GM12878 (cell line): Measurements from ENCODE around the gene ATF3. TPM values are rescaled to one million over a fixed set of nuclear protein-coding genes. Genes with fewer than 3 reads are reported as not detected.

Source experiments
- CBX5 ChIP-seq: sonication (generic); IDR thresholded peaks from 2 replicates; pipeline ENCODE4 v1.6.1; 2016; ENCODE audit warnings: low read depth, moderate library complexity, mild to moderate bottlenecking, inconsistent platforms
- CHD1 ChIP-seq: IDR thresholded peaks from 2 replicates; pipeline ENCODE4 v1.6.1; 2012; ENCODE audit warnings: low read depth, low read length, improper control_type of control experiment
- KDM1A ChIP-seq: fragments of 200-600 bp; sonication (generic); IDR thresholded peaks from 2 replicates; pipeline ENCODE4 v1.6.1; 2016; ENCODE audit warnings: borderline replicate concordance
- KLF5 ChIP-seq: fragments of 450-650 bp; IDR thresholded peaks from 2 replicates; pipeline ENCODE4 v1.6.1; 2014; ENCODE audit warnings: mild to moderate bottlenecking; ENCODE audit not compliant: partially characterized antibody
- MLLT1 ChIP-seq: fragments of 450-650 bp; IDR thresholded peaks from 2 replicates; pipeline ENCODE4 v1.6.1; 2016; ENCODE audit warnings: mild to moderate bottlenecking
- MTA2 ChIP-seq: fragments of 450-650 bp; IDR thresholded peaks from 2 replicates; pipeline ENCODE4 v1.6.1; 2016; ENCODE audit warnings: low read depth, mild to moderate bottlenecking, moderate library complexity
- NFYB ChIP-seq: IDR thresholded peaks from 2 replicates; pipeline ENCODE4 v1.6.1; 2011; ENCODE audit warnings: low read depth, mild to moderate bottlenecking, low read length, improper control_type of control experiment, moderate library complexity; ENCODE audit not compliant: insufficient read depth
- NR2C2 ChIP-seq: IDR thresholded peaks from 2 replicates; pipeline ENCODE4 v1.6.1; 2011; ENCODE audit warnings: borderline replicate concordance, low read depth; ENCODE audit not compliant: control insufficient read depth, insufficient read length
- POLR2AphosphoS5 ChIP-seq: IDR thresholded peaks from 2 replicates; pipeline ENCODE4 v1.6.1; 2011; ENCODE audit warnings: mild to moderate bottlenecking, low read length, inconsistent platforms
- RBBP5 ChIP-seq: fragments of 200-600 bp; sonication (generic); conservative IDR thresholded peaks from 2 replicates; pipeline ENCODE4 v1.6.1; 2016
- TCF7 ChIP-seq: IDR thresholded peaks from 2 replicates; pipeline ENCODE4 v1.6.1; 2014; ENCODE audit warnings: antibody characterized with exemption, borderline replicate concordance
- YY1 ChIP-seq: IDR thresholded peaks from 2 replicates; pipeline ENCODE4 v1.6.1; 2011; ENCODE audit warnings: low read depth, mild to moderate bottlenecking, low read length
- ZNF207 ChIP-seq: fragments of 450-650 bp; IDR thresholded peaks from 2 replicates; pipeline ENCODE4 v1.6.1; 2014; ENCODE audit warnings: antibody characterized with exemption, mild to moderate bottlenecking, borderline replicate concordance
- polyA plus RNA-seq, 11 experiments: library from polyadenylated mRNA; depleted of rRNA in 4 of 11; unstranded in 6 of 11; stranded (reverse) in 5 of 11; fragments of >200 nt; fragmentation: Nextera tagmentation in 4 of 11; fragmentation: Illumina TruSeq in 1 of 11; extraction: Ambion mirVana in 4 of 11; extraction: Trizol in 1 of 11; gene quantifications; 1 replicate in 1 of 11; 2 replicates in 10 of 11; pipeline versions ENCODE4 v1.2.1 to v1.2.3, GENCODE V29; 2011 to 2016; ENCODE audit warnings: inconsistent platforms in 2 of 11, missing spikeins in 2 of 11, low read depth in 1 of 11
- total RNA-seq, 4 experiments: library from RNA; depleted of rRNA in 3 of 4; stranded (reverse); fragments of >200 nt in 3 of 4; fragmentation: Illumina TruSeq in 1 of 4; extraction: Trizol in 1 of 4; gene quantifications; 2 replicates each; pipeline versions ENCODE4 v1.2.1 to v1.2.3, GENCODE V29; 2013 to 2021
- TF ChIP-seq, protein P1 (sequence below): IDR thresholded peaks from 2 replicates; pipeline ENCODE4 v1.6.1; 2011; ENCODE audit warnings: low read depth, mild to moderate bottlenecking, low read length, moderate library complexity, borderline replicate concordance; ENCODE audit errors: extremely low read depth

ATF3 gene
- total and polyA plus RNA-seq, 10 of the 15 experiments (the other 5 are each of a cell fraction or from before 2014, with no cell fraction given), result 3.0 to 13.9 (median 8.3) TPM

DNA sequence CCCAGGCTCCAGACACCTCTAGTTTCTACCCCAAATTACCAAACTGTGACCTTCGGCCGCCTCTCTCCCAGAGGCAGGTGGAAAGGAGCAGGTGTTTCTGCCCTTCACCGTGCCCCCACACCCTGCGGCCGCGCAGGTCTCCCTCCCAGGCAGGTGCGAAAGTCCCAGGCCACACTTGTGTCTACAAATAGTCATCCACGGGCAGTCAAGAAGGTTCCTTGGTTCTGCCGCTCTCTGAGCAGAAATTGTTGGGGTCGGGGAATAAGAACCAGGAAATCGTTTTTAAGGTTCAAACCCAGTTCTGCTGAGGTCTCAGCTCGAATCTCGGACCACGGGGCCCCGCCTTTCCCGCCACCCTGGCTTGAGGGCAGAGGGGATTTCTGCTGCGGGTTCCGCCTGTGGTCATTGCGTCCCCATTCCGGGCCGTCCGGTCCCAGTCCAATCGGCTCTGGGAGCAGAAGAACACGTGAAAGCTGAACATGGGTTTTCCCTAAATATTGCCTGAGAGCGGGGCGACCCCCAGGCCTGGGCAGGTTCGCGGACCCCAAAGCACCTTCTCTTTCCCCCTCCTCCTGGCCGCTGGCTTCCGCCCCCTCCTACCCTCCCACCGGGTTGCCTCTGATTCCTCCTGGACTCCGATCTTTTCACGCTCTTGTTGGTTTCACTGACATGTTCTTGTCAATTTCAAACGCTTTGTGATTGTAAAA, 1.2 kb upstream of the ATF3 start (continued):
- no peak for TF ChIP-seq NR2C2
- peak; percentile 49; the same call in 1 of the 2 replicates for TF ChIP-seq NFYB
- no peak for TF ChIP-seq YY1
- TF ChIP-seq POLR2AphosphoS5, result peak; percentile 59
- no peak for TF ChIP-seq CHD1
- TF ChIP-seq ZNF207, result no peak
- TF ChIP-seq RBBP5, result no peak
- no peak for TF ChIP-seq KDM1A
- no peak for TF ChIP-seq CBX5
- TF ChIP-seq TCF7, result no peak
- TF ChIP-seq, protein P1, sequence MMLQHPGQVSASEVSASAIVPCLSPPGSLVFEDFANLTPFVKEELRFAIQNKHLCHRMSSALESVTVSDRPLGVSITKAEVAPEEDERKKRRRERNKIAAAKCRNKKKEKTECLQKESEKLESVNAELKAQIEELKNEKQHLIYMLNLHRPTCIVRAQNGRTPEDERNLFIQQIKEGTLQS, result no peak
- TF ChIP-seq MLLT1, result no peak; the same call in 1 of the 2 replicates
- TF ChIP-seq KLF5, result no peak
- TF ChIP-seq MTA2, result no peak
